HG02623 (cell line): Measurements from ENCODE around the gene GATB.

Experiments
- ATAC-seq: cut with Tn5 transposase; IDR thresholded peaks from one replicate; pipeline ENCODE4 v1.9.1; 2021; ENCODE audit warnings: moderate library complexity; ENCODE audit not compliant: unreplicated experiment

GATB gene

GRCh38 chr4:151760712-151761661 lies at the start of gene GATB:
GATB (minus strand) TSS chr4:151761007; CDS start chr4:151760982, 25 bp downstream.
- ATAC-seq: peak; percentile 100

- ATAC-seq: no peak
Observed at GRCh38 chr4:151810476-151810875, 49.7 kb upstream of the GATB start.

- no peak for ATAC-seq
Observed at GRCh38 chr4:151809716-151810115, 48.9 kb upstream of the GATB start.

- no peak for ATAC-seq
Observed at GRCh38 chr4:151808542-151808941, 47.7 kb upstream of the GATB start.

- ATAC-seq: no peak
Observed at GRCh38 chr4:151808120-151808529, 47.3 kb upstream of the GATB start.

- ATAC-seq: no peak
Observed at GRCh38 chr4:151807220-151807619, 46.4 kb upstream of the GATB start.

GRCh38 chr4:151806511-151806927 lies 45.7 kb upstream of the GATB start:
- no peak for ATAC-seq

- no peak for ATAC-seq
Observed at GRCh38 chr4:151804821-151805220, 44.0 kb upstream of the GATB start.

- ATAC-seq: no peak
Observed at GRCh38 chr4:151804086-151804630, 43.4 kb upstream of the GATB start.

- ATAC-seq: no peak
Observed at GRCh38 chr4:151803246-151803645, 42.4 kb upstream of the GATB start.

GRCh38 chr4:151801547-151802516 lies 41.0 kb upstream of the GATB start:
- ATAC-seq: no peak

- ATAC-seq: no peak
Observed at GRCh38 chr4:151799417-151800012, 38.7 kb upstream of the GATB start.

- ATAC-seq: peak; percentile 74
Observed at GRCh38 chr4:151798678-151799416, 38.0 kb upstream of the GATB start.

- ATAC-seq: no peak
Observed at GRCh38 chr4:151797853-151798252, 37.0 kb upstream of the GATB start.

- ATAC-seq: no peak
Observed at GRCh38 chr4:151797131-151797530, 36.3 kb upstream of the GATB start.

- no peak for ATAC-seq
Observed at GRCh38 chr4:151796106-151796505, 35.3 kb upstream of the GATB start.

- no peak for ATAC-seq
Observed at GRCh38 chr4:151792995-151793394, 32.2 kb upstream of the GATB start.

GRCh38 chr4:151792530-151792929 lies 31.7 kb upstream of the GATB start:
- no peak for ATAC-seq

- ATAC-seq: no peak
Observed at GRCh38 chr4:151788021-151788420, 27.2 kb upstream of the GATB start.

- no peak for ATAC-seq
Observed at GRCh38 chr4:151786158-151786495, 25.3 kb upstream of the GATB start.
